H1 (cell line): ENCODE results near the gene MAP4K4. TPM values are rescaled to one million over a fixed set of nuclear protein-coding genes. Genes with fewer than 3 reads are reported as not detected.

ENCODE experiments used
- CTCF ChIA-PET: fragments of 300-600 bp; sonication (Branson Sonifier 250); formaldehyde crosslinking; loops from one replicate; lab custom pipeline; 2021; ENCODE audit not compliant: partially characterized antibody; lab: Charles Lee
- POLR2A ChIA-PET: fragments of 300-600 bp; sonication (Branson Sonifier 250); formaldehyde crosslinking; loops from one replicate; lab custom pipeline; 2021; ENCODE audit warnings: inconsistent platforms; ENCODE audit not compliant: partially characterized antibody; lab: Charles Lee
- DNase-seq, 2 experiments: peaks; one replicate each; pipeline versions ENCODE4 v3.0.0 to v3.0.0-alpha.2; 2010 to 2022; ENCODE audit warnings: low spot score in 2 of 2, low read depth in 1 of 2, mixed read lengths in 1 of 2
- FAIRE-seq: peaks from 2 replicates; lab custom pipeline; 2011; peaks lifted over from hg19 to GRCh38; lab: Jason Lieb, UNC
- H2AFZ ChIP-seq: 2 replicates; pipeline ENCODE4 v1.8.1; 2012; ENCODE audit warnings: low read length, inconsistent platforms
- H2AK5ac ChIP-seq: 2 replicates; pipeline ENCODE4 v1.6.1; 2013; ENCODE audit warnings: low read depth, low read length
- H2BK120ac ChIP-seq: replicated peaks from 2 replicates; pipeline ENCODE3; 2013; ENCODE audit warnings: low read depth, low read length, inconsistent platforms
- H2BK12ac ChIP-seq: 2 replicates; pipeline ENCODE4 v1.6.1; 2013; ENCODE audit warnings: low read depth, low read length
- H2BK15ac ChIP-seq: 2 replicates; pipeline ENCODE4 v1.6.1; 2013; ENCODE audit warnings: low read length
- H2BK20ac ChIP-seq: 2 replicates; pipeline ENCODE4 v1.6.1; 2013; ENCODE audit warnings: low read length
- H2BK5ac ChIP-seq: 2 replicates; pipeline ENCODE4 v1.6.1; 2013; ENCODE audit warnings: low read depth, low read length
- H3K14ac ChIP-seq: 2 replicates; pipeline ENCODE4 v1.6.1; 2013; ENCODE audit warnings: inconsistent platforms; ENCODE audit not compliant: insufficient read length
- H3K18ac ChIP-seq: 2 replicates; pipeline ENCODE4 v1.6.1; 2013; ENCODE audit warnings: low read length; ENCODE audit errors: extremely low read depth
- H3K23ac ChIP-seq: 2 replicates; pipeline ENCODE4 v1.6.1; 2013; ENCODE audit warnings: inconsistent platforms; ENCODE audit not compliant: insufficient read length
- H3K23me2 ChIP-seq: 2 replicates; pipeline ENCODE4 v1.6.1; 2013; ENCODE audit warnings: low read depth, low read length
- H3K27ac ChIP-seq: 2 replicates; pipeline ENCODE4 v1.6.1; 2011; ENCODE audit warnings: low read depth, low read length, inconsistent platforms
- H3K27me3 ChIP-seq, 4 experiments: replicated peaks in 1 of 4; 1 replicate in 1 of 4; 2 replicates in 3 of 4; pipeline versions ENCODE4 v1.6.1 to v1.8.1; 2011 to 2013; ENCODE audit warnings: low read length in 3 of 4, mild to moderate bottlenecking in 3 of 4, inconsistent platforms in 2 of 4, mixed read lengths in 2 of 4, moderate library complexity in 1 of 4; ENCODE audit not compliant: control insufficient read depth in 3 of 4, insufficient read depth in 3 of 4; ENCODE audit errors: extremely low read depth in 1 of 4
- H3K36me3 ChIP-seq, 4 experiments: 2 replicates each; pipeline versions ENCODE4 v1.6.1 to v1.8.1; 2011 to 2013; ENCODE audit warnings: mild to moderate bottlenecking in 4 of 4, low read length in 3 of 4, moderate library complexity in 2 of 4, control low read depth in 1 of 4, inconsistent platforms in 1 of 4; ENCODE audit not compliant: insufficient read depth in 4 of 4, control insufficient read depth in 2 of 4
- H3K4ac ChIP-seq: replicated peaks from 2 replicates; pipeline ENCODE3; 2013; ENCODE audit warnings: low read length, low read depth, mixed read lengths, inconsistent platforms; ENCODE audit not compliant: insufficient read length
- H3K4me1 ChIP-seq, 4 experiments: replicated peaks in 1 of 4; 1 replicate in 1 of 4; 2 replicates in 3 of 4; pipeline versions ENCODE4 v1.6.1 to v1.8.1; 2011 to 2013; ENCODE audit warnings: low read length in 3 of 4, inconsistent platforms in 2 of 4, mixed read lengths in 1 of 4; ENCODE audit not compliant: insufficient read depth in 4 of 4, control insufficient read depth in 3 of 4
- H3K4me2 ChIP-seq, 2 experiments: 2 replicates each; pipeline versions ENCODE4 v1.6.1 to v1.8.1; 2011 to 2013; ENCODE audit warnings: low read depth in 2 of 2, low read length in 2 of 2, control low read depth in 1 of 2, inconsistent platforms in 1 of 2, mild to moderate bottlenecking in 1 of 2; ENCODE audit not compliant: insufficient read depth in 1 of 2
- H3K4me3 ChIP-seq, 4 experiments: fragments of 200-600, 300-600 bp in 1 of 4; sonication (generic), shearing (Covaris generic), sonication (Bioruptor Twin) in 1 of 4; 2 replicates each; pipeline versions ENCODE4 v1.5.1 to v1.8.1; 2011 to 2016; ENCODE audit warnings: low read length in 4 of 4, low read depth in 3 of 4, control low read depth in 2 of 4, inconsistent platforms in 2 of 4, mild to moderate bottlenecking in 2 of 4, mixed read lengths in 1 of 4, moderate library complexity in 1 of 4; ENCODE audit not compliant: insufficient read depth in 2 of 4; ENCODE audit errors: extremely low read depth in 1 of 4
- H3K56ac ChIP-seq: replicated peaks from 2 replicates; pipeline ENCODE3; 2013; ENCODE audit warnings: low read depth, mild to moderate bottlenecking, mixed read lengths, low read length, inconsistent platforms; ENCODE audit not compliant: insufficient read length
- H3K79me1 ChIP-seq: 2 replicates; pipeline ENCODE4 v1.6.1; 2013; ENCODE audit warnings: low read depth, low read length, control low read depth
- H3K79me2 ChIP-seq, 2 experiments: 2 replicates each; pipeline versions ENCODE4 v1.6.1 to v1.8.1; 2012 to 2013; ENCODE audit warnings: low read length in 2 of 2, mild to moderate bottlenecking in 2 of 2, inconsistent platforms in 1 of 2; ENCODE audit not compliant: insufficient read depth in 2 of 2, control insufficient read depth in 1 of 2
- H3K9ac ChIP-seq, 4 experiments: replicated peaks in 1 of 4; 1 replicate in 1 of 4; 2 replicates in 3 of 4; pipeline versions ENCODE4 v1.6.1 to v1.8.1; 2011 to 2013; ENCODE audit warnings: low read depth in 3 of 4, low read length in 3 of 4, control low read depth in 2 of 4, mild to moderate bottlenecking in 2 of 4, moderate library complexity in 2 of 4, inconsistent platforms in 1 of 4; ENCODE audit errors: extremely low read depth in 1 of 4
- H3K9me3 ChIP-seq, 2 experiments: 2 replicates each; pipeline versions ENCODE4 v1.6.1 to v1.8.1; 2012 to 2013; ENCODE audit warnings: mild to moderate bottlenecking in 2 of 2, moderate library complexity in 2 of 2, control low read depth in 1 of 2, inconsistent platforms in 1 of 2, low read depth in 1 of 2, low read length in 1 of 2, mixed read lengths in 1 of 2; ENCODE audit not compliant: insufficient read depth in 2 of 2
- H4K20me1 ChIP-seq, 2 experiments: replicated peaks in 1 of 2; 2 replicates each; pipeline versions ENCODE3 to v1.8.1; 2011 to 2013; ENCODE audit warnings: inconsistent platforms in 2 of 2, low read length in 2 of 2, mild to moderate bottlenecking in 1 of 2; ENCODE audit not compliant: insufficient read depth in 2 of 2, control insufficient read depth in 1 of 2
- H4K5ac ChIP-seq: 2 replicates; pipeline ENCODE4 v1.6.1; 2013; ENCODE audit warnings: low read length, low read depth, mixed read lengths, inconsistent platforms; ENCODE audit not compliant: insufficient read length
- H4K8ac ChIP-seq: 2 replicates; pipeline ENCODE4 v1.8.0; 2013; ENCODE audit warnings: mild to moderate bottlenecking, moderate library complexity, low read length, inconsistent platforms; ENCODE audit not compliant: insufficient read depth; ENCODE audit errors: extremely low read depth
- H4K91ac ChIP-seq: replicated peaks from 2 replicates; pipeline ENCODE3; 2013; ENCODE audit warnings: low read length, mixed read lengths, inconsistent platforms; ENCODE audit not compliant: insufficient read length
- WGBS, 2 experiments: shearing (Covaris generic) in 1 of 2; methylation state at CpG; one replicate each; pipeline versions ENCODE4 v1.1.6 to v1.1.7; 2013 to 2015; ENCODE audit warnings: low lambda C conversion rate in 2 of 2, mixed read lengths in 2 of 2, inconsistent platforms in 1 of 2, low coverage in 1 of 2, missing lambda C conversion rate in 1 of 2; ENCODE audit not compliant: insufficient replicate concordance in 2 of 2, insufficient coverage in 1 of 2, insufficient read length in 1 of 2; ENCODE audit errors: extremely low coverage in 1 of 2, missing lambda C conversion rate in 1 of 2; 5-methylcytosine and 5-hydroxymethylcytosine counted together
- polyA plus RNA-seq, 7 experiments: library from polyadenylated mRNA; depleted of rRNA in 3 of 7; stranded (reverse) in 5 of 7; unstranded in 2 of 7; fragments of >200 nt in 5 of 7; fragments of 200-250 nt in 2 of 7; gene quantifications; 1 replicate in 5 of 7; 2 replicates in 1 of 7; 4 replicates in 1 of 7; pipeline versions ENCODE4 v1.2.1 to v1.2.3, GENCODE V29; 2011 to 2013; ENCODE audit warnings: missing spikeins in 2 of 7, mixed read lengths in 2 of 7
- total RNA-seq: library from RNA; stranded (reverse); fragmentation: NEBNext Ultra II Directional; extraction: Animal tissue kit (Norgen Biotek cat#: 25700); gene quantifications from 2 replicates; pipeline ENCODE4 v1.2.1, GENCODE V29; 2021

Gene MAP4K4
- total and polyA plus RNA-seq, 2 of the 8 experiments (the other 6 are each of a cell fraction or from before 2014, with no cell fraction given): 53.2 to 138 TPM

- POLR2A ChIA-PET: no interaction called here
These were observed 109.2 kb downstream of the MAP4K4 start for GRCh38 chr2:101806701-101807100.

More at GRCh38 chr2:101806701-101807100, 109.2 kb downstream of the MAP4K4 start:
- DNase-seq: no peak
- Histone ChIP-seq H2BK5ac (peak overlapping the region; percentile 41; the same call in 1 of the 2 replicates), H3K14ac (no peak overlapping the region), H2BK20ac (no peak overlapping the region), H2BK15ac (no peak overlapping the region), H2AFZ (no peak overlapping the region), H3K23me2 (peaks cover 3% of the 10 kb centered on the region; the same call in 1 of the 2 replicates), H3K18ac (peak overlapping the region; percentile 68; the same call in 1 of the 2 replicates), H3K4me1 (peaks cover 4 to 23% (median 20%) of the 10 kb centered on the region in 4 experiments), H4K20me1 (peaks cover 2 to 7% of the 10 kb centered on the region in 2 experiments), H3K9ac (no peak overlapping the region), H2BK12ac (no peak overlapping the region), H4K5ac (no peak overlapping the region), H3K4me2 (no peak overlapping the region; a peak in 1 of 4 replicates), H3K9me3 (no peaks in the 10 kb centered on the region), H3K27ac (no peak overlapping the region), H3K23ac (no peak overlapping the region), H3K79me1 (peaks cover 6% of the 10 kb centered on the region; the same call in 1 of the 2 replicates), H2BK120ac (no peak overlapping the region), H4K8ac (peak overlapping the region; percentile 53; the same call in 1 of the 2 replicates), H3K79me2 (peaks cover 3 to 93% of the 10 kb centered on the region in 2 experiments; a peak in 3 of 4 replicates), H4K91ac (peak overlapping the region; percentile 73), H3K56ac (no peak overlapping the region), H2AK5ac (peak overlapping the region; percentile 67), H3K4me3 (no peak overlapping the region), H3K36me3 (no peaks in the 10 kb centered on the region), H3K27me3 (no peaks in the 10 kb centered on the region), H3K4ac (no peak overlapping the region)
- CTCF ChIA-PET: interaction anchor here (0.6 to 3.8 kb wide), 5 partner anchors 16 to 74 kb away, joined by 3 to 20 read pairs (median 3); no protein-coding TSS in a partner anchor
- no peak for FAIRE-seq
- WGBS, 2 experiments: 77% methylated on average over 4 of the region's 4 CpGs; no CpG with 5 or more reads in 1 of the 2 experiments
